HG02870 (cell line): Measurements from ENCODE around the gene CYB5R4.

Source experiments
- ATAC-seq: cut with Tn5 transposase; IDR thresholded peaks from one replicate; pipeline ENCODE4 v1.9.1; 2021; ENCODE audit warnings: mild to moderate bottlenecking, moderate library complexity; ENCODE audit not compliant: unreplicated experiment

The CYB5R4 gene, protein sequence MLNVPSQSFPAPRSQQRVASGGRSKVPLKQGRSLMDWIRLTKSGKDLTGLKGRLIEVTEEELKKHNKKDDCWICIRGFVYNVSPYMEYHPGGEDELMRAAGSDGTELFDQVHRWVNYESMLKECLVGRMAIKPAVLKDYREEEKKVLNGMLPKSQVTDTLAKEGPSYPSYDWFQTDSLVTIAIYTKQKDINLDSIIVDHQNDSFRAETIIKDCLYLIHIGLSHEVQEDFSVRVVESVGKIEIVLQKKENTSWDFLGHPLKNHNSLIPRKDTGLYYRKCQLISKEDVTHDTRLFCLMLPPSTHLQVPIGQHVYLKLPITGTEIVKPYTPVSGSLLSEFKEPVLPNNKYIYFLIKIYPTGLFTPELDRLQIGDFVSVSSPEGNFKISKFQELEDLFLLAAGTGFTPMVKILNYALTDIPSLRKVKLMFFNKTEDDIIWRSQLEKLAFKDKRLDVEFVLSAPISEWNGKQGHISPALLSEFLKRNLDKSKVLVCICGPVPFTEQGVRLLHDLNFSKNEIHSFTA

DNA sequence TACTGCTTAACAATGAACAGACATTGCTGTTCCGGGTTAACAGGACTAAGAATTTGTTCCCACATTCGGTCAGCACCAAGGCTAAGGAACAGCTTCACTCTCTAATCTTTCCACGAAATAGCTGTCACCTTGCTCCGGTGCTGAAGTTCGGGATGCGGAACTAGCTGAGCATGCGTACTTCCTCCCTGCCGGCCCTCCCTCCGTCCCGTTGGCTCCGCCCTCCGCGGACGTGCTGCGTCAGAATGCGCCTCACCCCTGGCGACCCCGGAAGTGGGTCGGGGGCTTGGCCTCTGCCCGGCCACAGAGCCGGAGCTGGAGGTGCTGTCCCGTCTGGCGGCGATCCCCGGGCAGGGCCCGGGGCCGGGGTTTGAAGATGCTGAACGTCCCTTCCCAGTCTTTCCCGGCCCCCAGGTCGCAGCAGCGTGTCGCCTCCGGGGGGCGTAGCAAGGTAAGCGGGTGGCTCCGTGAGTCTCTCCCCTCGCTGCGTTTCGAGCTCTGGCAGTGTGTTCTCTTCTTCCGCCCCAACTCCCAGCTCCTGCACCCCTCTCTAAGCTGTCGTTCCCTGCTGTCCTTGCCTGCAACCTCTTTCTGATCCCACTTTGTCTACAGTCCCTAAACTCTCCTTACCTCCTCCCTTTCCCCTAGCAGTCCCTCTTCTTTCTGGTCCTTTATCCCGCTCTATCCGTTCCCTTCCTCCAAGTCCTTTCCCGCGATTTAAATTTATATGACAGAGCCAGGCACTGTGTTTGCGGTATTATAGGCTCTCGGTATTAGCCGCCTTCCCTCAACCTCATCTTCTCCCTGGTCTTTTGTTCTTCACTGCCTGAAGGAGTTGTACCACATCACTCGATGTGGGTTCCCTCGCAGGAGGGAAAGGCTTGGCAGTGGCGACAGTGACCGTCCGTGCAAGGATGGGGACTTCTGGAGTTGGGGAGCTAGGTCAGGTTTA, at the start of gene CYB5R4:
Gene CYB5R4, plus strand, starts transcription at position 280 of the 949 bp plus-strand sequence. Its CDS starts 94 bp downstream, at position 374.
- ATAC-seq, result peak; percentile 96

DNA sequence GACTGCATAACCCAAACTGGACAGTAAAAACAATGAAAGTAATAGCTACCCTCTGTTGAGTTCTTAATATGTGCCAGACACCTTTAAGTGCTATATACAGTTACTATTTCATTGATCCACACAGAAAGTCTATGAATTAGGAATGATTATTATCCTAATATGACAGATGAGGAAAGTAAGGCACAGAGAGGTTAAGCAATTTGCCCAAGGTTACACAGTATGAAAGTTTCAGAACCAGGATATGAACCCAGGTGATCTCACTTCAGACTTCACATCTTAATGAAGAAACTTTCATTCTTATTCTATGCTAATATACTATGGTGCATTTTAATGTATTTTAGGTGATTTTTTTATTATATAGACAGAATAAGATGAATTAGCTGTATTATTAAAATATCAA, 46.9 kb upstream of the CYB5R4 start:
- no peak for ATAC-seq

DNA sequence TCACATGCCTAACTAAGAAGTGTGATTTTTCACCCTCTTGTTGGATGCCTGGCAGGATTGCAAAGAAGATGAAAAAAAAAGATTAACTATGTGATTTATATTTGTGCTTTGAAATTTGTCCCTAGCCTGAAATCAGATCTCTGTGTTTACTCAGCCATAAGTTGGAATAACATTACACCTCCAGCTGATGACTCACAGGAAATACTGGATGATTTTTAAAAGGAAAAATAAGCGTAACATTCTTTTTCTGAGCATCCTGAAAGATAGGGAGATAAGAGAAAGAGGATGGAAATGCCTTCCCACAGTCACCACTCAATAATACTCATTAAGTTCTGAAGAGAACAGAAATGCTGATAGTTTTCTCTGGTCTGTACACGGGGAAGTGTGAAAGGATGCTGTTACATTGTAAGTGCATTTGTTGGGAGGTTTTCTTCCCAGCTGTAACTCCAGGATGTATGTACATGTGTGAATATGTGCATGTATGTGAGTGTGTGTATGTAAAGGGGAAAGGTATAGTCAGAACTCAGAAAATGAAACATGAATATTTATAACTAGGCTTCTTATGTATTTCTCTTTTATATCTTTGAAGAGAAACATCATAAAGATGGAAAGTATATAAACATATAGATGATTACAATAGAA, 43.7 kb upstream of the CYB5R4 start:
- ATAC-seq, result no peak

DNA sequence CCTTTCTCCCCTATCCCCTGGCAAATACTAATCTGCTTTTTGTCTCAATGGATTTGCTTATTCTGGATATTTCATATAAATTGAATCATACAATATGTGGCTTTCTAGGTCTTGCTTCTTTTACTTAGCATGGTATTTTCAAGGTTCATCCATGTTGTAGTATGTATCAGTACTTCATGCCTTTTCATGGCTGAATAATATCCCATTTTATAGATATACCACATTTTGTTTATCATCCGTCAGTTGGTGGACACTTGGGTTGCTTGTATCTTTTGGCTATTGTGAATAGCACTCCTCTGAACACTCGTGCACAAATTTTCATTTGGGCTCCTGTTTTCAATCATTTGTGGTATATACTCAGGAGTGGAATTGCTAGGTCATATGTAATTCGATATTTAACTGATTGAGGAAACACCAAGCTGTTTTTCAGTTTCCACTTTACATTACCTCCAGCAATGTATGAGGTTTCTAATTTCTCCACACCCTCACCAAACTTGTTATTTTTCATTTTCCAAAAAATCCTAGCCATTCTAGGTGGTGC, 36.8 kb upstream of the CYB5R4 start:
- ATAC-seq, result no peak

DNA sequence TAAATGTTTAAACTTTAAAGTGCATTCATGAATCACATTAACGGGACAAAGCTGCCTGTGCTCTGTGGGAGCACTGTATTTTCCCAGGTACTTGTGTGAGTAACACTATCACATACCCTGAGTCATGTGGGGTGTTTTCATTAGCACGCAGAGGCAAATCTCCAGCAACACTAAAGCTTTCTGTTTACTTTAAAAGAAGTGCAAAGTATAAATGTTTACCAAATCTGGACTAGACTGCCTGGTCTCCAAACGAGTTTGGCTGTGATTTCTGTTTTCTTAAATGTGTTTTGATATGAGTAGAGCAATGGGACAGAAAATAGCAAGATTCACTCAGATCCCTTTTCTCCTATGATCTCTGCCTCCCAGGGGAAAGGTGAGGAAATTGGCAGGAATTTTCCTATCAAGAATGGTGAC, 35.1 kb upstream of the CYB5R4 start:
- ATAC-seq, result no peak

DNA sequence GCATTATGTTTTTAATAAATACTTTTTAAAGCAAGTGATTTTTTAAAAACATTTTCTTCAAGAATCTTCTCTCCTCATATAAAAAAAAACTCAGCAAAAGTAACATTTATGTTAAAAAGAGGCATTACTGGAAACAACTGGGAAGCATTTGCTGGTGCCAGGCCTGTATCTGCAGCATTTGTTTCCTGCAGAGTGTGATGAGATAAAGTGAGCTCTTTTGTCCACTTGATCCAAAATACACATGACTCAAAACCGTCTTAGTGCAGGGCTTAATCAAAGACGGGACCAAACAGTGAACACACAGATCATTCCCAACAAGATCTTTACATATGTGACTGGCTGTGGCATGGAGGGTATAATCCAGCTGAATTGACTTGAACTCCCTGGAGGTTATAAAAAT, 34.7 kb upstream of the CYB5R4 start:
- ATAC-seq, result no peak

DNA sequence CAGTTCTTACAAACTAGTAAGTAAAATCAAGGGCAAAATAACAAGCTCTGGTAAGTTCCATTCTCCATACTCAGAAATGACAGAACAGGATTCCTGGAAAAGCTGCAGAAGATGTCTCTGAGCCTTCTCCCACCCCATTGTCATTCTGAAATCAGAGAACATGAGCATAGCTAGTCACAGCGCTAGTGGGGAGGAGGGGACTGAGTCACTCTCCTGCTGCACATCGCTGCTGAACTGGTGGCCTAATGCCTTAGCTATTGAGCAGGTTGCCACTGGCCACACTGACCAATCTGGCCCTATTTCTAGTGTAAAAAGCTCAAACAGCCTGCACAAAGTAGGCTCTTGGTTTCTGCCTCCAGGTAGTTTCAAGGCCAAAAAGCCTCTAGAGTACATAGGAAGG, 32.4 kb upstream of the CYB5R4 start:
- no peak for ATAC-seq

DNA sequence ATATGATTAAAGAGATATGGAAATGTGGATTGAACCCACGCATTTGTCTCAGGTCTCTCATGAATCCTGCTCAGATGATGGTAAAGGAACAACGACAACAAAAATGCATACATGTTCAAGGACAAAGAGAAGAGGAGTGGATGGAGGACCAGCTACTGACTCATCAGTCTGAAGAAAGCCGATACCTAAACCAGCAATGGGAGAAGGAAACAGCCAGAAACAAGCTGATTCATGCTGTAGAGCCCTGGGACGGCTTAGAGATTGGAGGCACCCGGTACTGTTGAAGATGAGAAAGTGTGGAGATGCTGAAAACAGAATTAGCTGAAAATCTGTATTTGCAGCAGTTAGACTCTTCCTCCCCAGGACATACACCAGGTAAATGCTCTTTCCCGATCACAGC, 20.8 kb upstream of the CYB5R4 start:
- ATAC-seq, result no peak

DNA sequence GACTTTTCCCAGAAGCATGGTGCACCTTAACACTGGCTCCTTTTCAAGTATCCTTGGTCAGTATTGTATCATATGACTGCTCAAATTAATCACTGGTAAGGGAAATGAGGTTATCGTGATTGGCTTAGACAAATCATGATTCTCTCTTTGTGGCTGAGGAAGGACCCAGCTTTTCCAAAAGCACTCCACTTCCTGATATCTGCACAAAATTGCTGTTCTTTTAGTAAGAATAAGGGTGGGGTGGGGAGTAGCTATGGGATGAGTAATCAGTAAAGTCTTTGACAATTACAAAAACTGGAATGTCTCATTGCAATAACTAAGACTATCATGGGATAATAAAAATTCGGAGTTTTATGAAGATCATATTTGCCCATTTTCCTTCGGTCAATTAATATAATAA, 15.3 kb upstream of the CYB5R4 start:
- ATAC-seq, result no peak

DNA sequence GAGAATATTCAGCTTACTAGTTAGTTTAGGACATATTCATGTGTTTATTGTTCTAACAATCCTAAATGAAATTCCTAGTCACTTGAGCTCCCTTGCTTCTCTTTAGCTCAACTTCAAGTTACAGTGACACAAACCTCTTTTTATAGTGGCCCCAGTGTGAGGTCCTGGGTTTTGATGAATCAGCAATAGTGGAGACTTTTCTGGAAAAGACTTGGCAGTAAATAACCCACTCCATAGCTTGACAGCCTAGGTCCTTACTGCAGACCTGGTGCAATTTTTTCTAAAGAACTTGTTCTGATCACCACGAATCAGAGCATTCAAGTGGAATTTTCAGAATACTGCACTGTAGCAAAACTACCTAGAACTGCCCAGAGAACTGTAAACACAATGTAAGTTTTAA, 13.2 kb upstream of the CYB5R4 start:
- no peak for ATAC-seq

DNA sequence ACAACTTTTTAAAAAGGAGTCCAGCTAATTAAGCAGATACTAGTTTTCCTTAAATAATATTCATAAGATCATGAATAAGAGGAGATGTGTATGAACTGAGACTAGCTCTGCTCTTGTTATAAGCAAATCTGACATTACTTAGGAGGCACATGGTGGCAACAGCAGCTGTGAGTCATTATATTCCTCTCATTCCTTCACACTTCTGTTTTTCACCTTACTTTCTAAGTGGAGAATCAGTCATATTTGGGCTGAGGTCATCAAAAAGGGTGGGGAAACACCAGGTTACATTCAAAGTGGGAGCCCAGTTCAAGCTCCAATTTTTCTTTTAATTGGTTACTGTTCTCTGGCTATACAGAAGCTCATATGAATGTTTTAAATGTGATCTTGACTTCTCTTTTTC, 12.3 kb upstream of the CYB5R4 start:
- peak; percentile 98 for ATAC-seq

DNA sequence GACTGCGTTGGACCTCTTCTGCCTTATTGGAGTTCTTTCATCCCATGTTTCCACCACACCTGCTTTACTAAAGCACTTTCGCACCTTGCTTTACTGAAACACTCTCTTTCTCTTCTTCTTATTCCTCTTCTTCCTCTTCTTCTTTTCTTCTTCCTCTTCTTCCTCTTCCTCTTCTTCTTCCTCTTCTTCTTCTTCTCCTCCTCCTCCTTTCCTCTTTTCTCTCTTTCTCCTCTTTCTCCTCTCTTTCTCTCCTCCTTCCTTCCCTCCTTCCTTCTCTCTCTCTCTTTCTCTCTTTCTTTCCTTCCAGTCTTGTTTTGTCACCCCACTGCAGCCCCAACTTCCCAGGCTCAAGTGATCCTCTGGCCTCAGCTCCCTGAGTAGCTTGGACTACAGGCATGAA, 10.4 kb upstream of the CYB5R4 start:
- ATAC-seq, result no peak

DNA sequence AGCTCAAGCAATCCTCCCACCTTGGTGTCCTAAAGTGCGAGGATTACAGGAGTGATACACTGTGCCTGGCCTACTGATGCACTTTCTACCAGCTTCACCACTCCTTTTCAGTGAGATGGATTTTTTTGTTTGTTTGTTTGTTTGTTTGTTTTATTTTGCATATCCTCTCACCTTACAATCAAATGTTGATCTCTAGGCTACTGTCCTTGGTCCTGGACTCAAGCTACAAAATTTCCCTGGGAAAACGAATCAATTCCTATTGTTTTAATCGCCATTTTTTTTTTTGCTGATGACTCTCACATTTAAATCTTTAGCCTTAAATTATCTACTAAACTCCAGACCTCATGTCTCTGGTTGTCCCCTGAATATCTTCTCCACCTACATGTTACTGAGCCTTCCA, 9.9 kb upstream of the CYB5R4 start:
- no peak for ATAC-seq

DNA sequence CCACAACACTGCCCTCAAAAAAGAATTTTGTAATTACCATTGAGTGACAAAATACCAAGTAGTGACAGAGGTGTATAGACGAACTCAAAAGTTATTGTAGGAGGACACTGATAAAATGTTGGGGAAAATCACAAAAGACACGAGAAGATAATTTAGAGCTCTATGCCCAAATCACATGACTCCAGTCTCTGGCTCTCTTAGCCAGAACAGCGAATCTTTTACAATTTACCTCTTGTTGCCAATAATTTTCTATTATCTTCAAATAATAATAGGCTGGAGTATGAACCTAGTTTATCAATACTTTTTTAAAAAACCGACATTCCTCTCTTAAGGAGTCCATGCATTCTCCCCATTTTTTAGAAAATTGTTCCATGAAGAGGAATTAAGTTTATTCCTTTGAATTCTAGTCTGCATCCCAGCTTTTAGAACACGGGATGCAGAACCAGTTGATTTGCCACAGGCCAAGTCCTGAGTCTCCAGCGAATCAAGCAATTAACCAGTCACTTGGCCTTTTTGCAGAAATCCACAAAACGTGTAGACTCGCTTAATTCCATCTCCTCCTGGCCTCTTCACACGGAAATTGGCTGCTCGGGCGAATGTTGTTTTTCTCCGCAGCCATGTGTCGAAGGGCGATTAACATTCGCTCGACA, 6.8 kb upstream of the CYB5R4 start:
- ATAC-seq, result no peak

DNA sequence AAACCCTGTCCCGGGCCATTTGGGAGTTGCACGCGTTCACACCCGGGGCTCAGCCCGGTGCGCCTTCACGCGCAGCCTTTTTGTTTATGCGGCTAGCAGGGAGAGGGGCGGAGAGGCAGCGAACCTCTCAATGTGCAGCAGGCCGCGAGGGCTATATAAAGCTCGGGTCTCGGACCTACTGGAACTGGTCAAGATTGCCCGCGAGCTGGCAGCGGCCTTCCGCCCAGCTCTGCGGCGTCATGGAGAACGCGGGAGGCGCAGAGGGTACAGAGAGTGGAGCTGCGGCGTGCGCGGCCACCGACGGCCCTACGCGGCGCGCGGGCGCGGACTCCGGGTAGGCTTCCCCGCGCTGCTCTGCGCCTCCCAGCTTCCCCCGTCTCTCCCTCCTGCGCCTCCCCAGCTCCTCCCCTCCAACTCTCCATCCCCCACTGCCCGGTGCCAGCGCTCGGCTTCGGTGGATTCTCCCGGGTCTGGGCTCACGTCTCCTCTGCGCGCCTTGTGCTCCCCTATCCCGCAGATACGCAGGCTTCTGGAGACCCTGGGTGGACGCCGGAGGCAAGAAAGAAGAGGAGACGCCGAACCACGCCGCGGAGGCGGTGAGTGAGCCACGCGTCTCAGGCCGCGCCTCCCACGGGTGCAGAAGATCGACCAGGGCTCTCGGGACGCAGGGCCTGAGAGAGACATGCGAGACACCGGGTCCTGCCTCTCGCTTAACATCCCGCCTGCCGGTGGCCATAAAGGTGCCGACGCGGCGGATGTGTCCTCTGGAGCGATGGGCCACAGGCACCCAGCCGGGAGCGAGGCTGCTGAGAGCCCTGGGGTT, 6.1 kb upstream of the CYB5R4 start, which contains the start of gene RIPPLY2:
Gene RIPPLY2, plus strand, starts transcription at position 183 of the 823 bp plus-strand sequence. Its CDS starts 57 bp downstream, at position 240.
- ATAC-seq, result peak; percentile 61

DNA sequence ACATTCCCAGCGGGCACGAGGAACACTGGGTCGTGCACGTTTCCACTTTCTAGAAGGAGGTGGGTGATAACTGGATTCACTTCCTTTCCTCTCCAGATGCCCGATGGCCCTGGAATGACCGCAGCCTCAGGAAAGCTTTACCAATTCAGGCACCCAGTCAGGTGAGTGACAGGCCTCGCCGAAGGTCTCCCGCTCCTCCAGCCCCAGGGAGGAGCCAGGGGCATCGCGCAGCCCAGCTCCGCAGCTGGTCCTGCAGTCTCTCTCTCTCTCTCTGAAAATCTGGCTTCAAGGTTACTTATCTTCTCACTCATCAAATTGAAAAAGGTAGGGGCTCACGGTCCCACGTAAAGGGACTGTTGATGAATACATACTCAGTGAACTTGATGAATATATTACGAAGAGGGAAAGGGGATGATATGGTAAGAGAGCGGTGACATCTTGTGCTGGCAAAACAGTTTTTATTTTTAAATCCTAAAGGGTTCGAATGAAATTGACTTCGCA, 5.4 kb upstream of the CYB5R4 start:
- no peak for ATAC-seq

DNA sequence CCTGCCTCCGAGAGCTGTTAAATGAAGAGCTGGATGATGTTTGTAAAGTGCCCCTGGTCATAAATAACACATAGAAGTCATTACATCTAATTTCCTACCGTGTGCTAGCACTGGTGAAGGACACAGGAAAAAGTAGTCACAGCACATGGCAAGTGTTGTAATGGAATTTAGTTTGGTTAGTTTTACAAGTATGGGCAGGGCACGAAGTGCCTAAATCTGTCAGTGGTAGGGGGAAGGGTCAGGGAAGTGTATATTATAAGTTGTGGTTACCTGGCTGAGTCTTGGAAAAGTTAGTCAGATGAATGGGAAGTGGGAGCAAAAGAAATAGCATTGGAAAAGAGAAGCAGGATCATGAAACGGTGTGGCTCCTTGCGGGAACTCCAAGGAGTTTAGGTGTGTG, 4.7 kb upstream of the CYB5R4 start:
- ATAC-seq, result no peak

DNA sequence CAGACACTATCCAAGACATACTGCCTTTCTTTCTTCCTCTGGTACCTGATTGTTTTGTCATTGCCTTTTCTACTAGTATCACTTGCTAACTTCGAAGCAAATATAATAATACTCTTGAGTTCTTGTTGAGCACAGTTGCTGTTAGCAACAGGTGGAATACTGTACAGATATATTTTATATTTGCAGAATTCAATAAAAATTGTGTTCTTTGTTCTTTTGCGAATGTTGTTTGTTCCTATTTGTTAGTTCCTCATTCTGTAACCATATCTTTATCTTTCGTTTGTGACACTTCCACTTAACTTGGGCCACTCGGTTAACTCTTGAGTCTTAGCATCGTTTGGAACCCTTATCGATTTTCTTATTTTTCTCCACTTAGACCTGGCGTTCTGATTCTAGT, 868 bp downstream of the CYB5R4 start:
- ATAC-seq, result no peak

DNA sequence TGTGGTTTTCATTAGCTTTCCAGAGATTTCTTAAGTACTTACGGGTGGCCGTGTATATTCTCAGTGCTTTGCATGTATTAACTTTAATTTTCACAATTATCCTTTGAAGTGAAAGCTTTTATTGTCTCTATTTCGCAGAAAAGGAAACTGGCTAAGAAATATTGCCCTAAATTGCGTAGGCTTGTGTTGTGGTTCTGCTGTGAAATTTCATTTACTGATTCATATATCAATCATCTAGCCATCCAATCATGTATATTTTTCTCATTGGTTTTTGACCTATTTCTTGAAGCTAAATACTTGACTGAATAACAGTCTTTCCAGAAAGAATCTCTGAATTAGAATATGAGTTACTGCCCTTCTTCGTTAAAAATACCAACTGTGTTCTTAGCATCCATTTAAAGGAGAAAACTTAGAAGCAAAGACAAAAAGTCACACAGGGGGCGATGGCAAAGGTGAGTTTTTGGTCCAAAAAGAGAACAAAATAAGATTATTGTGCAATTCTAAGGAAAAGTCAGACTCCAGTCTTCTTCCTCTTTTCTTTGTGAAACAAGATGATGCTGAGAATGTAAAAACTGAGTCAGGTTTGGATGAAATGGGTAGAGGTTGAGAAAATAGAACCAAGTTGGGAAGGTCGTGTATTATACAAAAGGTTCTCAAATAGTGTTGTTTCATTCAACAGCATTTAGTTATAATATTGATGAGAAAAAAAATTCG, 1.4 kb downstream of the CYB5R4 start:
- no peak for ATAC-seq
